Measurements from ENCODE around the gene TMEM263.

TMEM263 gene

GRCh38 chr12:106950591-106950990 is 5.1 kb upstream of the TMEM263 start:
- DNase-seq = no peak

GRCh38 chr12:106953352-106954250 is 2.1 kb upstream of the TMEM263 start:
- no peak for DNase-seq

- no peak for DNase-seq
Observed at GRCh38 chr12:106954462-106955376, 988 bp upstream of the TMEM263 start.

- DNase-seq = no peak
Observed at GRCh38 chr12:106956048-106956578, 406 bp downstream of the TMEM263 start.

GRCh38 chr12:106957583-106957982 is 1.9 kb downstream of the TMEM263 start:
- no peak for DNase-seq

- DNase-seq = peak in 1 of 2 donors; percentile 24
Observed at GRCh38 chr12:106960443-106960842, 4.7 kb downstream of the TMEM263 start.

GRCh38 chr12:106962286-106962685 is 6.6 kb downstream of the TMEM263 start:
- DNase-seq = no peak

GRCh38 chr12:106964526-106964925 is 8.8 kb downstream of the TMEM263 start:
- DNase-seq = no peak

GRCh38 chr12:106971065-106971464 is 15.4 kb downstream of the TMEM263 start:
- DNase-seq = no peak

- DNase-seq = no peak
Observed at GRCh38 chr12:106973545-106973944, 17.8 kb downstream of the TMEM263 start.

- no peak for DNase-seq
Observed at GRCh38 chr12:106974511-106974910, 18.8 kb downstream of the TMEM263 start.

- no peak for DNase-seq
Observed at GRCh38 chr12:106975098-106975497, 19.4 kb downstream of the TMEM263 start.

GRCh38 chr12:106975993-106976658 is 20.4 kb downstream of the TMEM263 start:
- DNase-seq = no peak

GRCh38 chr12:106976668-106977067 is 21.0 kb downstream of the TMEM263 start:
- DNase-seq = no peak

- DNase-seq = no peak
Observed at GRCh38 chr12:106978035-106978800, 22.5 kb downstream of the TMEM263 start.

GRCh38 chr12:106980944-106981343 is 25.2 kb downstream of the TMEM263 start:
- DNase-seq = no peak

- DNase-seq = no peak
Observed at GRCh38 chr12:106981788-106982187, 26.1 kb downstream of the TMEM263 start.

- no peak for DNase-seq
Observed at GRCh38 chr12:106982229-106982628, 26.5 kb downstream of the TMEM263 start.

- no peak for DNase-seq
Observed at GRCh38 chr12:106984588-106985137, 29.0 kb downstream of the TMEM263 start.

- DNase-seq = no peak
Observed at GRCh38 chr12:106985479-106985878, 29.8 kb downstream of the TMEM263 start.

GRCh38 chr12:106986135-106986534 is 30.4 kb downstream of the TMEM263 start:
- DNase-seq = no peak
